K562 treated with DMSO at 1 percent for 24 hours (cell line): ENCODE results near the gene PHYH. TPM values are rescaled to one million over a fixed set of nuclear protein-coding genes. Genes with fewer than 3 reads are reported as not detected.

Experiments used
- total RNA-seq: library from RNA; unstranded; fragments of 300-600 nt; gene quantifications from 2 replicates; pipeline ENCODE4 v1.2.3, GENCODE V29; 2022; ENCODE audit warnings: low read depth; ENCODE audit not compliant: insufficient read depth

Gene PHYH
- total RNA-seq, result 7.1 and 9.2 TPM in 2 replicates

DNA sequence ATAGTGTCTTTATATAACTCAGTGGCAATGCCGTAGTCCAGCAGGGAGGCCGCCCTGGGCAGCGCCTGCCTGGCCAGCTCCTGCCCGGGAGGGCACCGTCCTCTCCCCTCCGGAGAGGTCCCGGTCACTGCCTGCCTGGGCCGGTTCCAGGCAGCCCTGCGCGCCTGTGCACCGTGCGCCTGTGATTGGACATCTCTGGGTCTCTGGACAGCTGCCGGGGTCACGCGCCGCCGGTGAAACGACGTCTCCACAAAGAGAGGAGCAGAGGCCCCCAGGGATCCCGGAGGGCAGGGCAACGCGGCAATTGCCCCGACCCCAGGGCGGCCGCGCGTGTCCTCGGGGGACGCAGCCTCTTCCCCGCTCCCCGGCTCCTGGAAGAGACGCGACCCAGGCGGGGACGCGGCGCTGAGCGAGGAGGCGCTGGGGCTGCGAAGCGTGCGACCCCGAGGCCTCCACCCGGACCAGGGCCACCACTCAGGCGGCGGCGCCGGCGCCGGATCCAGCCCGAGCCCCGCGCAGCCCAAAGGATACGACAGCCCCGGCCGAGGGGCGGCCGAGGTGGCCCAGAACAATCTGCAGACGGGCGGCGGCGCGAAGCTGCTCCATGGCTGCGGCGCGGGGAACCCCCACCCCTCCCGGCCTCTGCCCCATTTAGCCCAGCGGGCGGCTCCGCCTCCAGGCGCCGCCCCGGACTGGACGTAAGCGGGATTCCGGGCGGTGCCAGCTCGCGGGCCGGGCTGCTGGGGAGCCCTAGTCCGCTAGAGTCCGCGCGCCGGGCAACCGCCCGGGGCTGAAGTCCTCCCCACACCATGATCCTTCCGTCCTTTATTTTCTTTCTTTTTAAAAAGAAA lies at the start of gene PHYH:
PHYH (minus strand) TSS at position 628 of the 851 bp plus-strand sequence; CDS start at position 606, 22 bp downstream.

GRCh38 chr10:13348216-13349017 lies 48.6 kb upstream of the PHYH start, which contains the start of gene SEPHS1:
SEPHS1 (minus strand) TSS chr10:13348293; CDS start chr10:13344950, 3,343 bp downstream.

DNA sequence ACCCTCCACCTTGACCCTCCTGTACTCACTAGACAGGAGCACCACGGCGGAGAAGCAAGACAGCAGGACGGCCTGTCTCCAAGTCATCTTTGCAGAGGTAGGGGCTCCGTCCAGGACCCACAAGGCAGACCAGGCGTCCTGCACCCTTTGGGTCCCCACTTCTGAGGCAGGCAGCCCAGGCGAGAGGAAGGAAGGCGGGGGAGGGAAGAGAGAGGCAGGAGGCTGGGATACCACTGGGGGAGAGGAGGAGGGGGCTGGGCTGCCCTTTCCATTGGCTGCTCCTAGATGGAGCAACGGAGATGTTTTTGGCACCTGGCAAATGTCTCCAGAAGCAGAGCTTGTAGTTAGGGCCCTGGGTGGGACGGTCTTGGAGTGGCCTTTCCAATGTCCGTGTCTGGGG lies 65.7 kb downstream of the PHYH start, which contains the start of gene UCMA:
UCMA (minus strand) TSS at position 203 of the 400 bp plus-strand sequence; CDS start at position 87, 116 bp downstream.

Other genes with a start within 250 kb of the PHYH start
- 37.5 and 37.9 TPM in 2 replicates for gene OPTN, start 199.9 kb downstream of the PHYH start, total RNA-seq
- 14.8 and 17.0 TPM in 2 replicates for gene MCM10, start 138.5 kb downstream of the PHYH start, total RNA-seq
- gene UCMA, start 65.7 kb downstream of the PHYH start, total RNA-seq, result not detected in 2 replicates
- gene SEPHS1, start 48.2 kb upstream of the PHYH start, total RNA-seq, result 20.4 and 26.9 TPM in 2 replicates
- gene BEND7, start 228.9 kb upstream of the PHYH start, total RNA-seq, result 8.8 and 16.2 TPM in 2 replicates